ENCODE measurements around the gene TOMM5.

The TOMM5 gene

GRCh38 chr9:37559855-37560592, 32.4 kb downstream of the TOMM5 start:
- no peak for DNase-seq

DNA sequence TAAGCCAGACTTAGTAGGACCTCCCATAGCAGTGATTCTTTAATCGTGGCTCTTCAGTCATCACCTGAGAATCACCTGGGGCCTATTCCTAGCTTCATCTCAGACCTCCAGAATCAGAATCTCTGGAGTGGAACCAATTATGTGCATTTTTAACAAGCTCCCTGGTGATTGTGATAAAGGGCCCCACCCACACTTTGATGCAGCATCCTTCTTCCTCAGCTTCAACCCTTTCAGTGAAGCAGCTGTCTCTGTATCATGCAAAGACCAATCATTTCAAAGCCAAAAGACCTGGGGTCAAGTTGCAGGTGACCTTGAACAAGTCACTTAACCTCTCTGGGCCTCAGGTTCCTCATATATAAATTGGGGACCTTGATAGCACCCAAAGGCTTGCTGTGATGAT, 33.3 kb downstream of the TOMM5 start:
- no peak for DNase-seq

DNA sequence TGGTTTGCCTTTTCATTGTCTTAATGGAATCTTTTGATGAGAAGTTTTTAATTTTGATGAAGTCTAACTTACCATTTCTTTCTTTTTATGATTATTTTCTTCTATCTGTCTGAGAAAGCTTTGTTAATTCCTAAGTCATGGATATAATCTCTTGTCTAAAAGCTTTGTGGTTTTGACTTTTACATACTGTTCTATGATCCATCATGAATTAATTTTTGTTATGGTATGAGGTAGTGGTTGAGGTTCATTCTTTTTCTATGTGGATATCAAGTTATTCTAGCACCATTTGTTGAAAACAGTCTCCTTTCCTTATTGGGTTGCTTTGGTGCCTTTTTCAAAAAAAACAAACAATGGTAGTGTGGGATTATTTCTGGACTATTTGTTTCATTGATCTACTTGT, 36.6 kb downstream of the TOMM5 start:
- no peak for DNase-seq

DNA sequence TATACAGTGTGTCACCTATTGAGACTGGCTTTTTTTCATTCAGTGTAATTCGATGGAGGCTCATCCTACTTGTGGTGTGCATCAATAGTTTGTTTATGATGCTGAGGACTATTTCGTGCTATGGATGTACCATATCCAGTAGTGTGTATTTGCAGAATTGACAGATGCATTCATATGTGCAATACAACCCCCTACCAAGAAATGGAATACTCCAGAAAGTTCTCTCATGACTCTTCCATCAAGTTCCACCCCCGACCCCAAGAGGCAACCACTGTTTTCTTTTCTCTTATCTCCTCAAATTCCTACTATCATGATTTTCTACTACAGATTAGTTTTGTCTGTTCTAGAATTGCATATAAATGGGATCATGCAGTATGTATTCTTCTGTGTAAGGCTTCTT, 38.1 kb downstream of the TOMM5 start:
- DNase-seq: no peak

DNA sequence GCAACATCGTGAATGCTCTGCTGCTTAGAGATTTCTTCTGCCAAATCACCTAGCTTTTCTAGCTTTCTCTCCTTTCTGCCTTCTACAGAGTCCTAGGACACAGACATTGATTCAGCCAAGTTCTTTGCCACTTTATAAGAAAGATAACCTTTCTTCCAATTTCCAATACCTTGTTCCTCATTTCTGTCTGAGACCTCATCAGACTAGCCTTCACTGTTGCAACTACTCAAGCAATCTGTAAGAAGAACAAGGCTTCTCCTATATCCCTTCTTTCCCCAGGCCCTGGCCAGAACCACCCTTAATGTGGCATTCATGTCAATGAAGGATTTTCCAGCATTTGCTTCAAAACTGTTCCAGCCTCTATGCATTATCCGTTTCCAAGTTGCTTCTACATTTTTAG, 40.5 kb downstream of the TOMM5 start:
- no peak for DNase-seq

- DNase-seq: no peak
Observed at GRCh38 chr9:37551468-37551867, 40.9 kb downstream of the TOMM5 start.

GRCh38 chr9:37550781-37551180, 41.6 kb downstream of the TOMM5 start:
- DNase-seq: no peak

- no peak for DNase-seq
Observed at GRCh38 chr9:37549527-37549926, 42.9 kb downstream of the TOMM5 start.

DNA sequence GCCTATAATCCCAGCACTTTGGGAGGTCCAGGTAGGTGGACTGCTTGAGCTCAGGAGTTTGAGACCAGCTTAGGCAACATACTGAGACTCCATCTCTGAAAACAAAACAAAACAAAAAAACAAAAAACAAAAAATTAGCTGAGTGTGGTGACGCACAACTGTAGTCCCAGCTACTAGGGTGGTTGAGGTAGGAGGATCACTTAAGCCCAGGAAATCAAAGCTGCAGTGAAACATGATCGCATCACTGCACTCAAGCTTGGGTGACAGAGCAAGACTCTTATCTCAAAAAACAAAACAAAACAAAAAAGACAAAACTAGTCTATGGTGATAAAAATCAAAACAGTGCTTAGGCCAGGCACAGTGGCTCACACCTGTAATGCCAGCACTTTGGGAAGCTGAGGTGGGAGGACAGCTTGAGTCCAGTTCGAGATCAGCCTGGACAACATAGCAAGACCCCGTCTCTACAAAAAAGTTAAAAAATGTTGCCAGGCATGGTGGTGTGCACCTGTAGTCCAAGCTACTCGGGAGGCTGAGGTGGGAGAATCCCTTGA, 45.0 kb downstream of the TOMM5 start:
- DNase-seq: no peak

DNA sequence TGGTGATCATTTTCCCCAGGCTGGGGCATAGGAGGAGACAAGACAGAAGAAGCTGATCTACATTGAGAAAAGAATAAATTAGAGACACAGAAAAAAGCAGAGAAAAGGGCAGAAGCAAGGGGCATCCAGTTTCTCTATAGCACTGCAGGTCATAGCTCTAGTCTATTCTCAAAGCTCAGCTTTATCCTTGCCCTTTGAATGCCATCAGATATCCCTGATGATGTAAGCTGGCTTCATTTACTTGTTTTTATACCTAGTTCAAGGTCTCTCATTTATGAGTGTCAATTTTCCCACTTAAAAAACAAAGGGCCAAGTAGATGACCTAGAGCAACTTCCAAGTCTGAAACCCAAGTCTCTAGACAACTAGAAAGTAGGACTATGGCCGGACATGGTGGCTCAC, 48.9 kb downstream of the TOMM5 start:
- DNase-seq: no peak

DNA sequence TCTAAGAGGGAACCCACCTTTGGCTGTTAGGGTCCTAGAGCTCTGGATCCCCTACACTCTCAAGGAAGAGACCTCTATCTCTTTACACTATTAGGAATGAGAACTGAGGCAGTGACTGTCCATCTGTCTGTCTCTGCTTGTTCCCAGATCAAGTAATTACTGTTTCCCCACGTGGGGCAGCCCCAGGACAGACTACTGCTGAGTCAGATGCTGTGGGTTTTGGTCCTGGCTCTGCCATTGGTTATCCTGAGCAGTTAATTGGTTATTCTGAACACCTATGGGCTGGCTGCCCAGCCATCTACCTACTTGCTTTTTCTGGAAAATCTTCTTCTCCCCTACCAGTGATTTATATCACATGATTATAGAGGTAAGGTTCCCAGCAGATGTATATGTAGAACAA, 49.5 kb downstream of the TOMM5 start:
- DNase-seq: no peak

GRCh38 chr9:37542488-37542887, 49.9 kb downstream of the TOMM5 start:
- no peak for DNase-seq

- no peak for DNase-seq
Observed at GRCh38 chr9:37541465-37541864, 50.9 kb downstream of the TOMM5 start.

GRCh38 chr9:37540634-37541033, 51.8 kb downstream of the TOMM5 start:
- no peak for DNase-seq

DNA sequence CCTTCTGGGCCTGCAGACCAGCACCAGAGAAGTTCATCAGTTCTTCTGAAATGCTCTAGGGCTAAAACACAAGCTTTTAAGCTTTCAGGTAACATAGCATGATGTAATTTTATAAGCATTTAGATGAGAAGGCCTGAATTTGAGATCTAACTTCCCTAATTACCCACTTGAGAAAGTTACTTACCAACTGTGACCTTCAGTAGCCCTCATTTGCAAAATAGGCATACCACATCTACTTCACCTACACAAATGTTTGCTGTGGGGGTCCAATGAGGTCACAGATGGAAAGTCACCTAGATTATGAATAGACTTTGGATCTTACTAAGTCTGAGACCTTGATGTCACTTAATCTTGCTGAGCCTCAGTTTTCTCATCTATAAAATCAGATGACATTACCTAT, 52.8 kb downstream of the TOMM5 start:
- no peak for DNase-seq

Measured in stimulated activated CD4-positive, alpha-beta T cell treated with anti-CD3 and anti-CD28 coated beads, Interleukin-2, amount 100 ng/mL, for 48 hours (primary cell).